Caco-2 (cell line): Measurements from ENCODE around the gene UQCC2. TPM values are rescaled to one million over a fixed set of nuclear protein-coding genes. Genes with fewer than 3 reads are reported as not detected.

Experiments
- BruUV-seq: library from RNA; stranded (reverse); fragments of 400-500 nt; replicated peaks from 2 replicates; lab custom pipeline; 2021; lab: Mats Ljungman, UMichigan
- CTCF ChIA-PET: fragments of 300-600 bp; sonication (Branson Sonifier 250); formaldehyde crosslinking; loops from one replicate; lab custom pipeline; 2022; ENCODE audit warnings: antibody characterized with exemption; lab: Charles Lee
- POLR2A ChIA-PET: fragments of 300-600 bp; sonication (Branson Sonifier 250); formaldehyde crosslinking; loops from one replicate; lab custom pipeline; 2022; ENCODE audit warnings: antibody characterized with exemption; lab: Charles Lee
- DNase-seq, 2 experiments: peaks; one replicate each; pipeline versions ENCODE4 v3.0.0 to v3.0.0-alpha.2; 2020 to 2022
- H3K27me3 ChIP-seq: replicated peaks from 2 replicates; pipeline ENCODE4 v1.6.0; 2011; ENCODE audit warnings: low read length; ENCODE audit not compliant: control insufficient read depth, insufficient read depth
- H3K36me3 ChIP-seq: 2 replicates; pipeline ENCODE4 v1.5.1; 2011; ENCODE audit warnings: low read length; ENCODE audit not compliant: control insufficient read depth, insufficient read depth
- H3K4me1 ChIP-seq: fragments of 250-450 bp; sonication (Bioruptor Pico); 2 replicates; pipeline ENCODE4 v1.5.1; 2020; ENCODE audit warnings: mild to moderate bottlenecking
- H3K4me3 ChIP-seq: 2 replicates; pipeline ENCODE4 v1.5.1; 2011; ENCODE audit warnings: low read depth, mild to moderate bottlenecking, control low read depth, low read length
- H3K9me3 ChIP-seq: fragments of 250-450 bp; sonication (Bioruptor Pico); 2 replicates; pipeline ENCODE4 v1.5.1; 2020; ENCODE audit warnings: mild to moderate bottlenecking, moderate library complexity
- H3K27ac Mint-ChIP-seq: one replicate; pipeline ENCODE4 v1.8.0; 2022; ENCODE audit warnings: mixed read lengths; ENCODE audit not compliant: unreplicated experiment
- H3K27me3 Mint-ChIP-seq: one replicate; pipeline ENCODE4 v1.8.0; 2022; ENCODE audit warnings: mixed read lengths; ENCODE audit not compliant: insufficient read depth, unreplicated experiment
- H3K36me3 Mint-ChIP-seq: one replicate; pipeline ENCODE4 v1.8.0; 2022; ENCODE audit warnings: mild to moderate bottlenecking, mixed read lengths; ENCODE audit not compliant: insufficient read depth, unreplicated experiment
- H3K4me1 Mint-ChIP-seq: one replicate; pipeline ENCODE4 v1.8.0; 2022; ENCODE audit warnings: low read depth, mixed read lengths; ENCODE audit not compliant: unreplicated experiment
- H3K4me3 Mint-ChIP-seq: one replicate; pipeline ENCODE4 v1.8.0; 2022; ENCODE audit warnings: mild to moderate bottlenecking, moderate library complexity, mixed read lengths; ENCODE audit not compliant: unreplicated experiment
- H3K9me3 Mint-ChIP-seq: one replicate; pipeline ENCODE4 v1.8.0; 2022; ENCODE audit warnings: mixed read lengths; ENCODE audit not compliant: unreplicated experiment
- CTCF ChIP-seq, 2 experiments: fragments of 200-600 bp in 1 of 2; IDR thresholded peaks; 1 replicate in 1 of 2; 2 replicates in 1 of 2; pipeline versions ENCODE4 v1.5.1 to v1.8.0; 2011 to 2022; ENCODE audit warnings: antibody characterized with exemption in 1 of 2, control low read depth in 1 of 2, inconsistent platforms in 1 of 2, low read depth in 1 of 2, low read length in 1 of 2, mild to moderate bottlenecking in 1 of 2, moderate library complexity in 1 of 2; ENCODE audit not compliant: insufficient read depth in 1 of 2, severe bottlenecking in 1 of 2, unreplicated experiment in 1 of 2
- intact Hi-C: fragments of 100-400 bp; cut with micrococcal nuclease; formaldehyde crosslinking; loops from one replicate; pipeline ENCODE4 v1.10.0; 2022; ENCODE audit not compliant: unreplicated experiment
- total RNA-seq: library from RNA; stranded (reverse); gene quantifications from 2 replicates; pipeline ENCODE4 v1.2.3, GENCODE V29; 2022

The UQCC2 gene
- total RNA-seq, 1 experiment from 2014 or later: 122 TPM

GRCh38 chr6:33756211-33756954, 44.9 kb upstream of the UQCC2 start:
- ChIA-PET CTCF (no interaction called here), POLR2A (no interaction called here)
- peaks cover 12% of the 10 kb centered on the region for H3K36me3 Mint-ChIP-seq
- no peaks in the 10 kb centered on the region for H3K27me3 Mint-ChIP-seq
- no peaks in the 10 kb centered on the region for H3K9me3 Mint-ChIP-seq
- Histone ChIP-seq H3K9me3 (no peaks in the 10 kb centered on the region), H3K27me3 (no peaks in the 10 kb centered on the region), H3K4me1 (peaks cover 15% of the 10 kb centered on the region), H3K4me3 (no peak overlapping the region), H3K36me3 (no peaks in the 10 kb centered on the region; the same call in 1 of the 2 replicates)
- no peak for DNase-seq
- no peak for TF ChIP-seq CTCF (IDR thresholded peaks at IDR 0.05; ENCODE audit: insufficient read depth in 1 of 2, low read depth in 1 of 2, low read length in 1 of 2, severe bottlenecking in 1 of 2, unreplicated experiment in 1 of 2)
- intact Hi-C loops: no loop called here
- no peak overlapping the region for H3K27ac Mint-ChIP-seq
- H3K4me1 Mint-ChIP-seq: peaks cover 14% of the 10 kb centered on the region
- no TSS peak for BruUV-seq
- no peak overlapping the region for H3K4me3 Mint-ChIP-seq

GRCh38 chr6:33755070-33755869, 43.8 kb upstream of the UQCC2 start:
- ChIA-PET CTCF (no interaction called here), POLR2A (no interaction called here)
- no peaks in the 10 kb centered on the region for H3K27me3 Mint-ChIP-seq
- Histone ChIP-seq H3K36me3 (no peaks in the 10 kb centered on the region; the same call in 1 of the 2 replicates), H3K4me1 (peaks cover 26% of the 10 kb centered on the region), H3K9me3 (no peaks in the 10 kb centered on the region), H3K4me3 (no peak overlapping the region), H3K27me3 (no peaks in the 10 kb centered on the region)
- peaks cover 26% of the 10 kb centered on the region for H3K4me1 Mint-ChIP-seq
- no peak for TF ChIP-seq CTCF (IDR thresholded peaks at IDR 0.05; ENCODE audit: insufficient read depth in 1 of 2, low read depth in 1 of 2, low read length in 1 of 2, severe bottlenecking in 1 of 2, unreplicated experiment in 1 of 2)
- H3K9me3 Mint-ChIP-seq: no peaks in the 10 kb centered on the region
- no TSS peak for BruUV-seq
- no peak overlapping the region for H3K4me3 Mint-ChIP-seq
- peaks cover 12% of the 10 kb centered on the region for H3K36me3 Mint-ChIP-seq
- no peak overlapping the region for H3K27ac Mint-ChIP-seq
- intact Hi-C loops: no loop called here
- no peak for DNase-seq

GRCh38 chr6:33754222-33754621, 42.7 kb upstream of the UQCC2 start:
- CTCF ChIA-PET: no interaction called here
- no peak overlapping the region for H3K4me3 ChIP-seq
- Mint-ChIP-seq H3K4me3 (no peak overlapping the region), H3K4me1 (peaks cover 35% of the 10 kb centered on the region), H3K27me3 (no peaks in the 10 kb centered on the region), H3K27ac (no peak overlapping the region), H3K36me3 (peaks cover 12% of the 10 kb centered on the region), H3K9me3 (no peaks in the 10 kb centered on the region)
- intact Hi-C loops: no loop called here
- H3K4me1 ChIP-seq: peaks cover 30% of the 10 kb centered on the region
- no TSS peak for BruUV-seq
- no peaks in the 10 kb centered on the region; the same call in 1 of the 2 replicates for H3K36me3 ChIP-seq
- H3K9me3 ChIP-seq: no peaks in the 10 kb centered on the region
- DNase-seq: no peak
- TF ChIP-seq CTCF (IDR thresholded peaks at IDR 0.05; ENCODE audit: insufficient read depth in 1 of 2, low read depth in 1 of 2, low read length in 1 of 2, severe bottlenecking in 1 of 2, unreplicated experiment in 1 of 2): no peak
- H3K27me3 ChIP-seq: no peaks in the 10 kb centered on the region
- POLR2A ChIA-PET: no interaction called here
